GM10266 (cell line): ENCODE results near the gene SPHK1.

ENCODE experiments used
- DNase-seq: peaks from one replicate; pipeline ENCODE4 v3.0.0; 2012; ENCODE audit errors: extremely low spot score
- CTCF ChIP-seq: IDR thresholded peaks from 2 replicates; pipeline ENCODE4 v1.5.1; 2012; ENCODE audit warnings: mild to moderate bottlenecking, low read depth; ENCODE audit not compliant: control insufficient read depth, insufficient read depth; ENCODE audit errors: missing control alignments

Gene SPHK1

GRCh38 chr17:76420356-76421043, 36.1 kb downstream of the SPHK1 start:
- TF ChIP-seq CTCF = no peak
- DNase-seq = no peak

DNA sequence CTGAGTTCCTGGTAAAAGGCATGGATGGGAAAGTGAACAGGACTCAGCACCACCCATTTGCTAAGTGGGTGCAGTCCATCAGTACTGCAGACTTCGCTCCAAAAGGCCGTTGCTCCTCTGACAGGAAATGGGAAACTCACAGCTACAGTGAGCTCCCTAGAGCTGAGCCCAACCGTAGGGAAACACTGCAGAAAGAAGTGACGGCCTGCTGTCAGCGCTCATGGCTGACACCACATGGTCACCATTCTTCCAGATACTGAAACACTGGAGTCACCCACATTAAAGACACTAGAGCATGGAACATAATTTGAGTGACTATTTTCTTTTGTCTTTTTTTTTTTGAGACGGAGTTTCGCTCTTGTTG, 36.6 kb downstream of the SPHK1 start:
- no peak for DNase-seq
- TF ChIP-seq CTCF = no peak

DNA sequence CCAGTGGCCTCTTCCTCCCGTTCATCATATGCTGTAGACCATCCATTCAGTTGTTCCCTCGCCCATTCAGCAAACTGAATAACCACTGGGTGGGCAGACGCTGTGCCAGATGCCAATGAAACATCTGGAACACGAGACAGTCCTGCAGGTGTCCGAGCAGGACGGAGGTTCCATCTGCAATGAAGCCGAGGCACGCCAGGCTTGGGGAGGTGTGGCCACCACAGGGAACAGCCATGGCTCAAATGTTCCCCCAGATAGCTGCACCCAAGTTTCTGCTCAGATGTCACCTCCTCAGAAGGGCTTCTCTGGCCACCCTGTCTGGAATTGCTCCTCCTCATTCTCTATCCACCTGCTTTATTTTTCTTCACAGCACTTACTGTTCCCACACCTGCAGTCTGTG, 38.0 kb downstream of the SPHK1 start:
- DNase-seq = no peak
- TF ChIP-seq CTCF = no peak

DNA sequence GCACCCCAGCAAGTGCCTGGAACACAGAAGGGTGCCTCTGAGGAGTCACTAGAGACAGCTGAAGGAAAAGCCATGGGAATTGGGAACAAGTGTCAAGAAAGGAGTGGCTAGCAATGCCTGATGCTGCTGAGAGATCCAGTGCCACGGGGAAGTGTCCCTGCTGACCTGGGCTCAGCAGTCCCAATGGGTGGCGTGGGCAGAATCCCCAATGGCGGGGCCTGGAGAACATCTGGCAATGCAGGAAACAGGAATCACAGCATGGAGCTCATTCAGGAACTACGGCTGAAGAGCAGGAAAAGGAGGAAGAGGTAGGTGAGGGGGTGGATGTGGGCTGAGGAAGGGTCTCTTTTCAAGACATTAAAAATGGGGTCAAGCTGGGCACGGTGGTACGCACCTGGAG, 38.5 kb downstream of the SPHK1 start:
- DNase-seq = no peak
- no peak for TF ChIP-seq CTCF

DNA sequence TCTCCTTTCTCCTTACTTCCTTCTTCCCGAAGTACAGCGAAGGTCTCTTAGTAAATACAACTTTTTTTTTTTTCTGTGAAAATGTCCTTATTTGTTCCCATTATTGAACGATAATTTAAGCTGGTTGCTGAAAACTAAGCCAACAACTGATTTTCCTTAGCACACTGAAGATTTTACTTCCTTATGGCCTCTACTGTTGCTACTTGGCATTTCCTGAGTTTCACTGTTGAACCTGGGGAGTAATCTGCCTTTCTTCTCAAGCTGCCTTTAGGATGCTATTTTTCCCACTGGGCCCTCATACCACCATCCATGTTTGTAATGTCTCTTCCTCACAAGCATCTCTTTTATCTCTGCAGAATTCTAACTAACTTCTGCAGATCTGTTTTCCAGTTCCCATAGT, 42.4 kb downstream of the SPHK1 start:
- no peak for TF ChIP-seq CTCF
- DNase-seq = no peak

DNA sequence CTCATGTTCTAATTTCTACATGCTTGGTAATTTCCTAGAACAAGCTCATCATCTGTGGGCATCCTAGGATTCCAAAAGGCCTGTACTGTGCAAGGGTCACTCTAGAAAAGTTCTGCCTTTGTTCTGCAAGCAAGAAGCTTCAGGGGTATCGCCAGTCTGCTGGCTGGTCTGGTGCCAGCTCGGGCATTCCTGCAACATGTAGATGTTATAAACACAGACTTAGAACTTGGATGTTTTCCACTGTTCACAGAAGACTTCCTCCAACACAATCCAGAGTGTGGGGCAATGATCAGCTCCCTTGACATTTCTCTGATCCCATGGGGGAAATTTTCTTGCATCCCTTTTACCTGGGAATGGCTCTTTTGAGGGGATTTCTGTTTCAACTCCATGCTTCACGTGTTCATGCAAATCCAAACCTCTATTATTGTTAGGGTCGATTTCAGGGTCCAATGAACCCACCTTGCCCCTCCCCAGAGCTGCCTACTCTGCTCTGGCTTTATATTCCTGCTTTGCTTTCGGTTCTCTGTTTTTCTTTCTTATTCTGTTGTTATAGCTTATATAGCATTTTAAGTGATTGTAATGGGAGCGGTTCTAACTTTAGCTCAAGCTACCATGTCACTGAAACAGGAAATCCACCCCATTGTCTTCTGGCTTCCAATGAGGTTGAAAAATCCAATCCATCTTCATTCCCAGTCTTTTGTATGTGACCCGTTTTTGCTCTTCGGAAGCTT, 43.3 kb downstream of the SPHK1 start:
- no peak for TF ChIP-seq CTCF
- DNase-seq = no peak

DNA sequence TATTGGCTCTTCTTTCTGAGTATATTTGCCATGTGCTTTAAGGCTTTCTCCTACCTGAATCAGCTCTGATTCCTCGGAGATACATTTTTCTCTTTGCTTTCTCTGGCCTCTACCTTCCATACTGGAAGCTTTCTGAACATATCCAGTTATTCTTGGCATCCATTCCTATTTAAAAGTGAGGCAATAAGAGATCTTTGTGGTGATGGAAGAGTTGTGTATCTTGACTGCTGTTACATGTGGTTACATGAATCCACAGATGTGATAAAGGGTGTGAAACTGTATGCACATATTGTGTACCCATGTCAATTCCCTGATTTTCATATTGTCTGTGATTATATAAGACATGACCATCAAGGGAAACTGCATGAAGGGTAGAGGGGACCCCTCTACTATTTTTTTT, 44.1 kb downstream of the SPHK1 start:
- no peak for DNase-seq
- no peak for TF ChIP-seq CTCF
